Breast epithelium (tissue), 3 donors: Measurements from ENCODE around the gene TEAD2.

Experiments used
- CTCF ChIP-seq, 3 donors: fragments of 450-650 bp; IDR thresholded peaks; one replicate each; pipeline ENCODE4 v1.5.1; 2016 to 2017; ENCODE audit warnings: antibody characterized with exemption in 3 of 3, mild to moderate bottlenecking in 3 of 3, moderate library complexity in 3 of 3
- POLR2A ChIP-seq: fragments of 450-650 bp; IDR thresholded peaks from one replicate; pipeline ENCODE4 v1.6.1; 2016; ENCODE audit warnings: antibody characterized with exemption, mild to moderate bottlenecking, moderate library complexity

GRCh38 chr19:49368711-49369358 lies 6.6 kb upstream of the TEAD2 start:
- TF ChIP-seq CTCF (IDR thresholded peaks at IDR 0.05) (no peak), POLR2A (no peak)
